NOMO-1 treated with dmso at 0.1 percent for 144 hours (cell line): Measurements from ENCODE around the gene ARHGAP31.
A peak's percentile ranks its signal among the peaks of the same experiment; 100 is the strongest.

Source experiments
- DNase-seq: peaks from one replicate; lab custom pipeline; 2025; ENCODE audit not compliant: unreplicated experiment; lab: John Stamatoyannopoulos, UW

Gene ARHGAP31

GRCh38 chr3:119434703-119435102 is 140.5 kb downstream of the ARHGAP31 start:
- no peak for DNase-seq

GRCh38 chr3:119436977-119437376 is 142.8 kb downstream of the ARHGAP31 start:
- DNase-seq = no peak

DNA sequence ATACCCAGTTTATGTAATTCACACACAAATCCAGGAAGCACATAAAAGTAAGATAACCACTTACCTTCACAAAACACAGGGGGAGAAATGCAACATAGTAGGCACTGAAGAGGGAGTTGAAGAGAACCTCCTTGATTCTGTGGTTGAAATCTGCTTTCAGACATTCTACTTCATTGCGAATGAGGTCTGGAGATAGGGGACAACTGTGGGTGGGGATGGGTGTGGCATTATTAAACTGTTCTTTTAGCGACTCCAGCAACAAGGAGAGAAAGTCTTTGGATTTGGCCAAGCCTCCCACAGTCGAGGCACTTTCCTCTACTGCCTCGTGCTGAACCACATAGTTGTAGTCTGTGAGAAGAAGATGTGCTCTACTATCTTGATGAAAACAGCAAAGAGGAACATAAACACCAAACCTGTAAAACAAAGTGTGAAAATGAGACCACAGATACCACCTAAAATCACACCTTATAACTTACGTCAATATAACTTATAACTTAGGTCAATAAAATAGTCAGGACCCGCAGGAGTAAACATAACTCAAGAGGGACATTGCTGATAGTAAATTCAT is 143.6 kb downstream of the ARHGAP31 start:
- DNase-seq = no peak

DNA sequence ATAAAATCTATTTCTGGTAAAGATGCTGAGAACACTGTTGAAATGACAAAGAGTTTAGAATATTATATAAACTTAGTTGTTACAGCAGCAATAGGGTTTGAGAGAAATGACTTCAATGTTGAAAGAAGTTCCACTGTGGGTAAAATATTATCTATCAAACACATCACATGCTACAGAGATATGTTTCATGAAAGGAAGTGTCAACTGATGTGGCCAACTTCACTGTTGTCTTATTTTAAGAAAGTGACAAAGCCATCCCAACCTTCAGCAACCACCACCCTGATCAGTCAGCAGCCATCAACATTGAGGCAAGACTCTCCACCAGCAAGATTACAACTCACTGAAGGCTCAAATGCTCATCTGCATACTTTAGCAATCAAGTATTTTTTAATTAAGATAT is 149.0 kb downstream of the ARHGAP31 start:
- DNase-seq = no peak

DNA sequence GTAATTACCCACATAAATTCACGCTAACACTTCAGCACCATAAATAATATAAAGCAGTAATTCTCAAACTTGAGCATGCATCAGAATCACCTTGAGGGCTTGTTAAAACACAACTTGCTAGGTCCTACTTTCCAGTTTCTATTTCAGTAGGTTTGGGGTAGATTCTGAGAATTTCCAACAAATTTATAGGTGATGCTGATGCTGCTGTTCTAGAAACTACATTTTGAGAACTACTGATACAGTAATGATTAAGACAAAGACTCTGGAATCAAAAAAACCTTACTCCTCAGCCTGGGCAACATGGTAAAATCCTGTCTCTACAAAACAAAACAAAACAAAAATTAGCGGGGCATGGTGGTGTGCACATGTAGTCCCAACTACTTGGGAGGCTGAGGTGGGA is 150.4 kb downstream of the ARHGAP31 start:
- no peak for DNase-seq

- DNase-seq = no peak
These were observed 159.6 kb downstream of the ARHGAP31 start for GRCh38 chr3:119453822-119454221.

DNA sequence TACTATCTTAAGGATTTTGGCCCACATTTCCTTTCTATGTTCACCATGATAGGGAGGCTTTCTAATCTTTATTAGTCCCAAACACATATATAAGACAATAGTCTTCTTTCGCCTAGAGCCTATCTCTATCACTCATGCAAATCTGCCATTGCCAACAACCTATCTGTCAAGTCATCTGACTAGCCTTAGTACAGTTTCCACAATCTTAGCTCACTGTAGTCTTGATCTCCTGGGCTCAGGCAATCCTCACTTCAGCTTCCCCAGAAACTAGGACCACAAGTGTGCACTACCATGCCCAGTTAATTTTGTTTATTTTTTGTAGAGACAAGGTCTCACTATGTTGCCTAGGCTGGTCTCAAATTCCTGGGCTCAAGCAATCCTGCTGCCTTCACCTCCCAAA is 162.3 kb downstream of the ARHGAP31 start:
- DNase-seq = no peak

DNA sequence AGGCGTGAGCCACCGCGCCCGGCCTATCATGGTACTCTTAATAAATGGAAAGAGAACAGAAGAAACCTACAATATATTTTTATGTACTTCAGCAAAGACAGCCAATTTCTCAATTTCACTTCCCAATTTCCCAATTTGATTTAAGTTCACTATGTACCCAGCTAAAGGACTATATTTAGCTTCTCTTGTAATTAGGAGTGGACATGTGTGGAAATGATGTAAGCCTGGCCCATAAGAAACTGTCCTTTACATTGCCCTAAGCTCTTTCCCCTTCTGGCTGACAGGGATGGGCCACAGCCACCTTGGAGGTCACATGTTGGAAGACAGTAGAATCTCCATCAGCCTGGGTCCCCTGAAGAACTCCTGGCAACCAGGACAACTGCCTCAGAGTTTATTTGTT is 163.1 kb downstream of the ARHGAP31 start:
- DNase-seq = peak; percentile 79

DNA sequence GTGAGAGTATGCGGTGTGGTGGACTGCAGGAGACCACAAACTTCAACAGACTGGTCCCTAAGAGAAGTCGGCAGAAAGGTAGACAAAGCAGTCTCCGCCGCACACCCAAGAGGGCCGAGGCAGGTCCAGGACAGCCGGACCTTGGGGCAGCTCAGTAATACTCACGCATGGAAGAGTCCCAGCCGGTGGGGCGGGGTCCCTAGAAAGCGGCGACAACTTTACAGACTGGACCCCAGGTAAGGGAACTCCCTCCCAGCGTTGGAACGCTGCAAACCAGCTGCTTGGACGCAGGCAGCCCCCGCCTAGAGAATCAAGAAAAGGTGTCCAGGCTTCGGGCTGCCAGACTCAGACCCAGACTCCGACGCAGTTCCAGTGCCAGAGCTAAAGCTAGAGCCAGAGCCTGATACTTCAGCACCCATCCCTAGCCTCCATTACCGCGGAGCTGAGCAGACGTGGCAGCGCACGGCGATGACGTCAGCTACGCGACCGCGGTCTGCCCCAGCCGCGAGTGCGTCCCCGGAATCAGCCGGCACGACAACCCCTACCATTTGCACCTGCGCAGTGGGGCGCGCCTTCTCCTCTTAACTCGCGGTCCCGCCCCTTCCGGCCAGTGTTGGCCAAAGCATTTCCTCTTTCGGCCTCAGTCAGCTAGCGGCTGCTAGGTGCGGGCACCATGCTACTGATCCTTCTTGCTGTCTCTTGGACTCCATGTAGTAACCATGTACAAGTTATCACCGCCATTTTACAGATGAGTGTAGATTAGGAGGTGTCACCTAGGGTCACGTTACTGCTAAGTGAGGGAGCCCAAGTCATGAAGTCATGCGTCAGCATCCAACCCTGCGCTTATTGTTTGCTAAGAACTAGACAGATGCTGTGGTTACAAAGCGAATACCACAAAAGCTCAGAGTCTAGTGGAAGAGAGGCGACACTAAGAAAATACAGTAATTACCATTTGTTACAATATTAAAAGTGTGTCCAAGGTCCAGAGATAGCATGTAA is 169.3 kb downstream of the ARHGAP31 start, which contains the start of gene TMEM39A:
Gene TMEM39A, minus strand, starts transcription at position 445 of the 999 bp plus-strand sequence. CDS start 1,541 bp downstream, outside the sequence.
- DNase-seq = peak; percentile 96

GRCh38 chr3:119468041-119468440 is 173.9 kb downstream of the ARHGAP31 start:
- DNase-seq = peak; percentile 28

- no peak for DNase-seq
These were observed 175.4 kb downstream of the ARHGAP31 start for GRCh38 chr3:119469418-119470189.
